ENCODE data around the gene FGF3.

- TF ChIP-seq CTCF (IDR thresholded peaks at IDR 0.05) = no peak
- TF ChIP-seq POLR2A (IDR thresholded peaks at IDR 0.05) = no peak
These were observed 6.7 kb upstream of the FGF3 start for GRCh38 chr11:69825941-69826340.
